OCI-LY7 (cell line): ENCODE data around the gene ZNF652. TPM values are rescaled to one million over a fixed set of nuclear protein-coding genes. Genes with fewer than 3 reads are reported as not detected.
"Not testable (repeated sequence)": the region's sequence is repeated elsewhere in the genome, so short reads cannot be mapped to it uniquely, and the experiment has no call there.

Experiments
- BruUV-seq: library from RNA; stranded (reverse); fragments of 400-500 nt; replicated peaks from 2 replicates; lab custom pipeline; 2021; lab: Mats Ljungman, UMichigan
- CTCF ChIA-PET: fragments of 300-600 bp; sonication (Branson Sonifier 250); formaldehyde crosslinking; loops from one replicate; lab custom pipeline; 2022; ENCODE audit warnings: antibody characterized with exemption; ENCODE audit not compliant: unreplicated experiment; lab: Charles Lee
- POLR2A ChIA-PET: fragments of 300-600 bp; sonication (Branson Sonifier 250); formaldehyde crosslinking; loops from one replicate; lab custom pipeline; 2022; ENCODE audit warnings: antibody characterized with exemption; lab: Charles Lee
- DNase-seq: peaks from one replicate; pipeline ENCODE4 v3.0.0-alpha.2; 2015; ENCODE audit warnings: low spot score
- H2AFZ ChIP-seq: fragments of 200-600 bp; sonication (generic), shearing (Covaris generic); 2 replicates; pipeline ENCODE4 v1.6.1; 2014; ENCODE audit warnings: mild to moderate bottlenecking, antibody characterized with exemption, low read length, moderate library complexity
- H3K27ac ChIP-seq: fragments of 200-600 bp; sonication (generic); 2 replicates; pipeline ENCODE4 v1.5.1; 2014; ENCODE audit warnings: mixed run types, low read depth, mild to moderate bottlenecking, moderate library complexity, low read length, inconsistent platforms; ENCODE audit not compliant: poor library complexity, severe bottlenecking
- H3K36me3 ChIP-seq: fragments of 200-600 bp; sonication (generic); 2 replicates; pipeline ENCODE4 v1.6.1; 2014; ENCODE audit warnings: mild to moderate bottlenecking, antibody characterized with exemption, low read length, moderate library complexity, mixed read lengths; ENCODE audit not compliant: insufficient read depth
- H3K4me1 ChIP-seq: fragments of 200-600 bp; sonication (generic); 2 replicates; pipeline ENCODE4 v1.5.1; 2014; ENCODE audit warnings: mild to moderate bottlenecking, low read length; ENCODE audit not compliant: insufficient read depth, poor library complexity, severe bottlenecking
- H3K4me2 ChIP-seq: fragments of 200-600 bp; sonication (generic); 2 replicates; pipeline ENCODE4 v1.6.1; 2014; ENCODE audit warnings: mild to moderate bottlenecking, low read length
- H3K4me3 ChIP-seq: fragments of 200-600 bp; sonication (generic); 2 replicates; pipeline ENCODE4 v1.5.1; 2014; ENCODE audit warnings: mild to moderate bottlenecking, low read depth, low read length; ENCODE audit not compliant: poor library complexity, severe bottlenecking
- H3K79me2 ChIP-seq: fragments of 200-600 bp; sonication (generic); 2 replicates; pipeline ENCODE4 v1.6.1; 2016; ENCODE audit warnings: low read depth, mild to moderate bottlenecking, low read length, moderate library complexity, mixed read lengths; ENCODE audit not compliant: insufficient read depth
- H3K9me2 ChIP-seq: fragments of 200-600 bp; sonication (generic); 2 replicates; pipeline ENCODE4 v1.6.1; 2016; ENCODE audit warnings: mild to moderate bottlenecking, low read length, mixed read lengths; ENCODE audit not compliant: insufficient read depth
- H3K9me3 ChIP-seq: fragments of 200-600 bp; sonication (generic); 2 replicates; pipeline ENCODE4 v1.6.1; 2014; ENCODE audit warnings: mild to moderate bottlenecking, mixed run types, low read length, mixed read lengths
- H4K20me1 ChIP-seq: fragments of 200-600 bp; sonication (generic); 2 replicates; pipeline ENCODE4 v1.6.1; 2014; ENCODE audit warnings: mild to moderate bottlenecking, antibody characterized with exemption, low read length, moderate library complexity, mixed read lengths; ENCODE audit not compliant: insufficient read depth
- EZH2phosphoT487 ChIP-seq: fragments of 200-600 bp; sonication (generic); IDR thresholded peaks from 2 replicates; pipeline ENCODE4 v1.6.1; 2018; ENCODE audit warnings: low read depth, borderline replicate concordance, mild to moderate bottlenecking, mixed run types, antibody characterized with exemption, low read length, moderate library complexity, mixed read lengths
- intact Hi-C: fragments of 100-400 bp; cut with micrococcal nuclease; formaldehyde crosslinking; loops from one replicate; pipeline ENCODE4 v1.10.0; 2022; ENCODE audit not compliant: unreplicated experiment
- total RNA-seq, 2 experiments: library from RNA; depleted of rRNA in 1 of 2; stranded (reverse); fragments of >200 nt in 1 of 2; shearing (Covaris generic) in 1 of 2; gene quantifications; 2 replicates each; pipeline ENCODE4 v1.2.3, GENCODE V29; 2014 to 2022
- TF ChIP-seq, protein P1 (sequence below): fragments of 200-600 bp; sonication (generic); conservative IDR thresholded peaks from 2 replicates; pipeline ENCODE4 v1.5.1; 2014; ENCODE audit warnings: mild to moderate bottlenecking, antibody characterized with exemption, low read length, moderate library complexity, mixed read lengths

The ZNF652 gene
- total RNA-seq, 2 experiments from 2014 or later: 36.8 to 69.7 TPM

GRCh38 chr17:49287481-49287880 is 74.6 kb downstream of the ZNF652 start:
- Histone ChIP-seq H3K27ac (no peak overlapping the region), H4K20me1 (no peaks in the 10 kb centered on the region), H3K4me3 (no peak overlapping the region), H2AFZ (no peak overlapping the region), H3K36me3 (peaks cover 6% of the 10 kb centered on the region; the same call in 1 of the 2 replicates), H3K4me1 (no peaks in the 10 kb centered on the region), H3K79me2 (no peaks in the 10 kb centered on the region), H3K9me2 (no peaks in the 10 kb centered on the region), H3K4me2 (no peak overlapping the region), H3K9me3 (no peaks in the 10 kb centered on the region)
- DNase-seq: no peak
- BruUV-seq: no TSS peak
- TF ChIP-seq EZH2phosphoT487: no peak
- TF ChIP-seq, protein P1, sequence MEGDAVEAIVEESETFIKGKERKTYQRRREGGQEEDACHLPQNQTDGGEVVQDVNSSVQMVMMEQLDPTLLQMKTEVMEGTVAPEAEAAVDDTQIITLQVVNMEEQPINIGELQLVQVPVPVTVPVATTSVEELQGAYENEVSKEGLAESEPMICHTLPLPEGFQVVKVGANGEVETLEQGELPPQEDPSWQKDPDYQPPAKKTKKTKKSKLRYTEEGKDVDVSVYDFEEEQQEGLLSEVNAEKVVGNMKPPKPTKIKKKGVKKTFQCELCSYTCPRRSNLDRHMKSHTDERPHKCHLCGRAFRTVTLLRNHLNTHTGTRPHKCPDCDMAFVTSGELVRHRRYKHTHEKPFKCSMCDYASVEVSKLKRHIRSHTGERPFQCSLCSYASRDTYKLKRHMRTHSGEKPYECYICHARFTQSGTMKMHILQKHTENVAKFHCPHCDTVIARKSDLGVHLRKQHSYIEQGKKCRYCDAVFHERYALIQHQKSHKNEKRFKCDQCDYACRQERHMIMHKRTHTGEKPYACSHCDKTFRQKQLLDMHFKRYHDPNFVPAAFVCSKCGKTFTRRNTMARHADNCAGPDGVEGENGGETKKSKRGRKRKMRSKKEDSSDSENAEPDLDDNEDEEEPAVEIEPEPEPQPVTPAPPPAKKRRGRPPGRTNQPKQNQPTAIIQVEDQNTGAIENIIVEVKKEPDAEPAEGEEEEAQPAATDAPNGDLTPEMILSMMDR: no peak
- POLR2A ChIA-PET: no interaction called here
- CTCF ChIA-PET: no interaction called here
- intact Hi-C loops: no loop called here

DNA sequence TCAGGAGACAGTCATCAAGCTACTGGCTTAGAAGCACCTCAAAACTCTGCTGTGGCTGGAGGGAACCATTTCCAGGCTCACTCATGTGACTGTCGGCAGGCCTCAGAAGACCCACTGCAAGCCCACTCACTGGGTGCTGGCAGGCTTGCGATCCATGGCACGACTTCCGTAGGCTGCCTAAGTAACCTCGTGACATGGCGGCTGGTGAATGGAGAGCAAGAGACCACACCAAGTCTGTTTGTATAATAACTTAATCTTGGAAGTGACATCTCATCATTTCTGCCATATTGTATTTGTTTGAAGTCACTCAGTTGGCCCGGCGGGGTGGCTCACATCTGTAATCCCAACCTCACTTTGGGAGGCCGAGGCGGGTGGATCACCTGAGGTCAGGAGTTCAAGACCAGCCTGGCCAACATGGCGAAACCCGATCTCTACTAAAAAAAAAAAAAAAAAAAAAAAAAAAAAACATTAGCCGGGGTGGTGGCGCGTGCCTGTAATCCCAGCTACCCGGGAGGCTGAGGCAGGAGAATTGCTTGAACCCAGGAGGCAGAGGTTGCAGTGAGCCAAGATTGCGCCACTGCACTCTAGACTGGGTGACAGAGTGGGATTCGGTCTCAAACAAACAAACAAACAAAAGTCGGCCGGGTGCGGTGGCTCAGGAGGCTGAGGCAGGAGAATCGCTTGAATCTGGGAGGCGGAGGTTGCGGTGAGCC is 75.6 kb downstream of the ZNF652 start:
- POLR2A ChIA-PET, H2AFZ ChIP-seq, DNase-seq, H3K27ac ChIP-seq, H3K9me3 ChIP-seq, H4K20me1 ChIP-seq, H3K4me1 ChIP-seq, H3K36me3 ChIP-seq, H3K9me2 ChIP-seq, intact Hi-C loops, CTCF ChIA-PET, BruUV-seq, H3K79me2 ChIP-seq, H3K4me3 ChIP-seq, H3K4me2 ChIP-seq: not testable (repeated sequence)

GRCh38 chr17:49285716-49286115 is 76.3 kb downstream of the ZNF652 start:
- CTCF ChIA-PET: no interaction called here
- Histone ChIP-seq H3K27ac (no peak overlapping the region), H4K20me1 (no peaks in the 10 kb centered on the region), H3K4me3 (no peak overlapping the region), H3K79me2 (no peaks in the 10 kb centered on the region), H3K36me3 (peaks cover 6% of the 10 kb centered on the region; the same call in 1 of the 2 replicates), H3K9me3 (no peaks in the 10 kb centered on the region), H3K4me1 (no peaks in the 10 kb centered on the region), H3K9me2 (no peaks in the 10 kb centered on the region), H2AFZ (no peak overlapping the region), H3K4me2 (no peak overlapping the region)
- no peak for TF ChIP-seq EZH2phosphoT487
- TF ChIP-seq, protein P1: no peak
- BruUV-seq: no TSS peak
- intact Hi-C loops: no loop called here
- POLR2A ChIA-PET: interaction anchor here (0.7 kb wide), 1 partner anchor 123 kb away, joined by 3 read pairs; no protein-coding TSS in a partner anchor
- no peak for DNase-seq
